ENCODE data around the gene CXXC5.

CXXC5 gene

GRCh38 chr5:139676951-139677735 is 29.0 kb downstream of the CXXC5 start:
- H3K27ac ChIP-seq = no peak overlapping the region
- no peak for DNase-seq (ENCODE audit: low spot score)
- ChIA-PET CTCF (interaction anchor here (2.0 kb wide), 2 partner anchors 43 to 88 kb away, joined by 4 to 7 read pairs; no protein-coding TSS in a partner anchor), POLR2A (ENCODE audit: low non-redundant PET) (interaction anchor here (0.6 kb wide), 1 partner anchor 25 kb away, joined by 7 read pairs; no protein-coding TSS in a partner anchor)
- TF ChIP-seq CTCF (conservative IDR thresholded peaks at IDR 0.05; ENCODE audit: low read depth) = no peak

- ChIA-PET CTCF (interaction anchor here (0.5 to 2.0 kb wide), 3 partner anchors 38 to 88 kb away, joined by 4 to 7 read pairs (median 4); no protein-coding TSS in a partner anchor), POLR2A (ENCODE audit: low non-redundant PET) (no interaction called here)
- DNase-seq (ENCODE audit: low spot score) = no peak
- H3K27ac ChIP-seq = no peak overlapping the region
- no peak for TF ChIP-seq CTCF (conservative IDR thresholded peaks at IDR 0.05; ENCODE audit: low read depth)
Observed at GRCh38 chr5:139677736-139678613, 29.8 kb downstream of the CXXC5 start.

- CTCF ChIA-PET = interaction anchor here (0.6 to 2.0 kb wide), 4 partner anchors 18 to 87 kb away, joined by 3 to 7 read pairs (median 4); no protein-coding TSS in a partner anchor
- no peak for TF ChIP-seq CTCF (conservative IDR thresholded peaks at IDR 0.05; ENCODE audit: low read depth)
Observed at GRCh38 chr5:139678751-139679750, 30.9 kb downstream of the CXXC5 start.

GRCh38 chr5:139680368-139681111 is 32.4 kb downstream of the CXXC5 start:
- POLR2A ChIA-PET (ENCODE audit: low non-redundant PET) = no interaction called here

More at GRCh38 chr5:139678751-139679750, 30.9 kb downstream of the CXXC5 start:
- POLR2A ChIA-PET (ENCODE audit: low non-redundant PET) = interaction anchor here (0.6 kb wide), 1 partner anchor 23 kb away, joined by 4 read pairs; no protein-coding TSS in a partner anchor
- no peak overlapping the region for H3K27ac ChIP-seq
- DNase-seq (ENCODE audit: low spot score) = no peak

More at GRCh38 chr5:139680368-139681111, 32.4 kb downstream of the CXXC5 start:
- no peak for DNase-seq (ENCODE audit: low spot score)
- H3K27ac ChIP-seq = no peak overlapping the region
- CTCF ChIA-PET = interaction anchor here (0.8 to 1.3 kb wide), 2 partner anchors 10 to 19 kb away, joined by 4 read pairs; no protein-coding TSS in a partner anchor
- no peak for TF ChIP-seq CTCF (conservative IDR thresholded peaks at IDR 0.05; ENCODE audit: low read depth)
